Measurements from ENCODE around the gene IL19. TPM values are rescaled to one million over a fixed set of nuclear protein-coding genes. Genes with fewer than 3 reads are reported as not detected.
A peak's percentile ranks its signal among the peaks of the same experiment; 100 is the strongest.

The IL19 gene
- total and polyA plus RNA-seq, 9 of the 15 experiments (the other 6 are each of a cell fraction or from before 2014, with no cell fraction given): not detected

DNA sequence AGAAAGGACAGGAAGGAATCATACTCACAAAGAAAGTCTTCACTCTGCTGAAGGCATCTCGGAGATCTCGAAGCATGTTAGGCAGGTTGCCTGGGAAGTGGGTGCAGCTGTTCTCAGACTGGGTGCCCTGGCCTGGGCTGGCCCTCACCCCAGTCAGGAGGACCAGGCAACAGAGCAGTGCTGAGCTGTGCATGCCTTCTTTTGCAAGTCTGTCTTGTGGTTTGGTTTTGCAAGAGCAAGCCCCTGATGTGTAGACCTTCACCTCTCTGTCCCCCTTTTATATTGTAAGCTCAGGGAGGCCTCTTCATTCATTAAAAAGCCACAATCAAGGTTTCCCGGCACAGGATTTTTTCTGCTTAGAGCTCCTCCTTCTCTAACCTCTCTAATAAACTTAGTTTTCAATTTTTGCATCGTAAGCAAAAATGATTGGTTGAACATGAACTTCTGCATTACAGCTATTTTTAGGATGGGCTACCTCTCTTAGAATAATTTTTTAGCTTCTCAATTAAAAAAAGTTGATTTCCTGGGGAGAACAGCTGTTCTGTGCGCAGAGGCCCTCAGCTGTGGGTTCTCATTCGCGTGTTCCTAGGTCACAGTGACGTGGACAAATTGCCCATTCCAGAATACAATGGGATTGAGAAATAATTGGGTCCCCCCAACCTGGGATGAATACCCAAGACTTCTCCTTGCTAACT, 1.8 kb downstream of the IL19 start, which contains the start of gene IL10 (continued):
- TF ChIP-seq, protein P1, sequence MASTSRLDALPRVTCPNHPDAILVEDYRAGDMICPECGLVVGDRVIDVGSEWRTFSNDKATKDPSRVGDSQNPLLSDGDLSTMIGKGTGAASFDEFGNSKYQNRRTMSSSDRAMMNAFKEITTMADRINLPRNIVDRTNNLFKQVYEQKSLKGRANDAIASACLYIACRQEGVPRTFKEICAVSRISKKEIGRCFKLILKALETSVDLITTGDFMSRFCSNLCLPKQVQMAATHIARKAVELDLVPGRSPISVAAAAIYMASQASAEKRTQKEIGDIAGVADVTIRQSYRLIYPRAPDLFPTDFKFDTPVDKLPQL (IDR thresholded peaks at IDR 0.05; ENCODE audit: extremely low read depth, insufficient read length): no peak
- TF ChIP-seq C11orf30 (IDR thresholded peaks at IDR 0.05; ENCODE audit: low read depth) (peak; percentile 92), ZBTB17 (CRISPR knock-in tag; IDR thresholded peaks at IDR 0.05) (no peak), ETV1 (tag; conservative IDR thresholded peaks at IDR 0.05; ENCODE audit: low read depth) (no peak), NFE2L1 (tag; IDR thresholded peaks at IDR 0.05; ENCODE audit: borderline replicate concordance, low read depth) (no peak), MAFK (IDR thresholded peaks at IDR 0.05; ENCODE audit: low read length) (peak; percentile 97), SMARCA5 (IDR thresholded peaks at IDR 0.05) (no peak), PTBP1 (IDR thresholded peaks at IDR 0.05; ENCODE audit: low read depth, low read length) (no peak), BRF1 (IDR thresholded peaks at IDR 0.05; ENCODE audit: borderline replicate concordance, extremely low read depth, insufficient read length) (no peak), ZNF551 (CRISPR knock-in tag; IDR thresholded peaks at IDR 0.05) (no peak), RAD51 (IDR thresholded peaks at IDR 0.05; ENCODE audit: borderline replicate concordance, low read depth) (no peak), POLR3G (IDR thresholded peaks at IDR 0.05; ENCODE audit: extremely low read depth, insufficient read length, insufficient replicate concordance) (no peak)
- TF ChIP-seq, protein P2, sequence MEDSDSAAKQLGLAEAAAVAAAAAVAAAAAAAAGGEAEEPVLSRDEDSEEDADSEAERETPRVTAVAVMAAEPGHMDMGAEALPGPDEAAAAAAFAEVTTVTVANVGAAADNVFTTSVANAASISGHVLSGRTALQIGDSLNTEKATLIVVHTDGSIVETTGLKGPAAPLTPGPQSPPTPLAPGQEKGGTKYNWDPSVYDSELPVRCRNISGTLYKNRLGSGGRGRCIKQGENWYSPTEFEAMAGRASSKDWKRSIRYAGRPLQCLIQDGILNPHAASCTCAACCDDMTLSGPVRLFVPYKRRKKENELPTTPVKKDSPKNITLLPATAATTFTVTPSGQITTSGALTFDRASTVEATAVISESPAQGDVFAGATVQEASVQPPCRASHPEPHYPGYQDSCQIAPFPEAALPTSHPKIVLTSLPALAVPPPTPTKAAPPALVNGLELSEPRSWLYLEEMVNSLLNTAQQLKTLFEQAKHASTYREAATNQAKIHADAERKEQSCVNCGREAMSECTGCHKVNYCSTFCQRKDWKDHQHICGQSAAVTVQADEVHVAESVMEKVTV (CRISPR knock-in tag; IDR thresholded peaks at IDR 0.05): no peak
- TF ChIP-seq, protein P3, sequence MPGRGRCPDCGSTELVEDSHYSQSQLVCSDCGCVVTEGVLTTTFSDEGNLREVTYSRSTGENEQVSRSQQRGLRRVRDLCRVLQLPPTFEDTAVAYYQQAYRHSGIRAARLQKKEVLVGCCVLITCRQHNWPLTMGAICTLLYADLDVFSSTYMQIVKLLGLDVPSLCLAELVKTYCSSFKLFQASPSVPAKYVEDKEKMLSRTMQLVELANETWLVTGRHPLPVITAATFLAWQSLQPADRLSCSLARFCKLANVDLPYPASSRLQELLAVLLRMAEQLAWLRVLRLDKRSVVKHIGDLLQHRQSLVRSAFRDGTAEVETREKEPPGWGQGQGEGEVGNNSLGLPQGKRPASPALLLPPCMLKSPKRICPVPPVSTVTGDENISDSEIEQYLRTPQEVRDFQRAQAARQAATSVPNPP (IDR thresholded peaks at IDR 0.05; ENCODE audit: borderline replicate concordance, insufficient read depth, insufficient read length): no peak

Measured in K562 (cell line).